ENCODE measurements around the gene SLC5A7. TPM values are rescaled to one million over a fixed set of nuclear protein-coding genes. Genes with fewer than 3 reads are reported as not detected.

Gene SLC5A7
- total and polyA plus RNA-seq, 4 donors: under 0.01 TPM; not detected in 3

- H3K27ac ChIP-seq (ENCODE audit: low read depth in 1 of 2, low read length in 2 of 2): no peak overlapping the region
- H3K36me3 ChIP-seq (ENCODE audit: control insufficient read depth in 4 of 4, insufficient read depth in 3 of 4, low read depth in 1 of 4, low read length in 3 of 4): no peaks in the 10 kb centered on the region
- TF ChIP-seq TAF1 (conservative IDR thresholded peaks at IDR 0.05) (no peak), CTCF (IDR thresholded peaks at IDR 0.05; ENCODE audit: low read depth, low read length, missing input control) (no peak), HNF4G (IDR thresholded peaks at IDR 0.05) (no peak), REST (IDR thresholded peaks at IDR 0.05) (no peak)
- no peak overlapping the region for H3K9ac ChIP-seq (ENCODE audit: low read depth in 1 of 2, low read length in 2 of 2)
- peaks cover 0 to 3% (median 0%) of the 10 kb centered on the region in 4 donors for H3K4me1 ChIP-seq (ENCODE audit: control insufficient read depth in 4 of 4, insufficient read depth in 4 of 4, low read length in 3 of 4)
- DNase-seq (ENCODE audit: low spot score): no peak
- H3K27me3 ChIP-seq (ENCODE audit: control insufficient read depth in 4 of 4, insufficient read depth in 4 of 4, low read length in 3 of 4): peaks cover 0 to 3% (median 0%) of the 10 kb centered on the region in 4 donors
- H3K9me3 ChIP-seq (ENCODE audit: control insufficient read depth in 4 of 4, low read length in 3 of 4): no peaks in the 10 kb centered on the region
- no peak overlapping the region for H3K4me3 ChIP-seq (ENCODE audit: low read depth in 1 of 3, low read length in 3 of 3)
These were observed 4.4 kb downstream of the SLC5A7 start for GRCh38 chr2:107990718-107991117.

- no peak overlapping the region for H3K27ac ChIP-seq (ENCODE audit: low read depth in 1 of 2, low read length in 2 of 2)
- H3K9me3 ChIP-seq (ENCODE audit: control insufficient read depth in 4 of 4, low read length in 3 of 4): no peaks in the 10 kb centered on the region
- H3K9ac ChIP-seq (ENCODE audit: low read depth in 1 of 2, low read length in 2 of 2): no peak overlapping the region
- H3K4me1 ChIP-seq (ENCODE audit: control insufficient read depth in 4 of 4, insufficient read depth in 4 of 4, low read length in 3 of 4): no peaks in the 10 kb centered on the region
- H3K27me3 ChIP-seq (ENCODE audit: control insufficient read depth in 4 of 4, insufficient read depth in 4 of 4, low read length in 3 of 4): peaks cover 0 to 3% (median 0%) of the 10 kb centered on the region in 4 donors
- TF ChIP-seq RXRA (IDR thresholded peaks at IDR 0.05) (no peak), RAD21 (IDR thresholded peaks at IDR 0.05) (no peak), MAX (IDR thresholded peaks at IDR 0.05) (no peak), FOXA1 (IDR thresholded peaks at IDR 0.05) (no peak), CTCF (IDR thresholded peaks at IDR 0.05; ENCODE audit: low read depth, low read length, missing input control) (no peak), NR2F2 (IDR thresholded peaks at IDR 0.05) (no peak), TAF1 (conservative IDR thresholded peaks at IDR 0.05) (no peak), HNF4G (IDR thresholded peaks at IDR 0.05) (no peak), GABPA (IDR thresholded peaks at IDR 0.05 in 1 of 2, conservative IDR thresholded peaks at IDR 0.05 in 1 of 2) (no peak), ZBTB33 (IDR thresholded peaks at IDR 0.05) (no peak), FOXA2 (IDR thresholded peaks at IDR 0.05) (no peak), HNF4A (conservative IDR thresholded peaks at IDR 0.05) (no peak), EGR1 (IDR thresholded peaks at IDR 0.05; ENCODE audit: low read depth in 2 of 2) (no peak)
- WGBS: 74% methylated on average over 1 of the region's 1 CpG
- no peak overlapping the region for H3K4me3 ChIP-seq (ENCODE audit: low read depth in 1 of 3, low read length in 3 of 3)
- H3K36me3 ChIP-seq (ENCODE audit: control insufficient read depth in 4 of 4, insufficient read depth in 3 of 4, low read depth in 1 of 4, low read length in 3 of 4): no peaks in the 10 kb centered on the region
- no peak for DNase-seq (ENCODE audit: low spot score)
These were observed 5.7 kb downstream of the SLC5A7 start for GRCh38 chr2:107992069-107992468.

Data from liver (tissue), 9 donors.